Liver (tissue), 3 donors: ENCODE results near the gene ADGRL2.
A peak's percentile ranks its signal among the peaks of the same experiment; 100 is the strongest.

Experiments
- ATF3 ChIP-seq: IDR thresholded peaks from 2 replicates; pipeline ENCODE4 v1.6.1; 2016; ENCODE audit warnings: antibody characterized with exemption
- CTCF ChIP-seq: fragments of 150-350 bp; IDR thresholded peaks from 2 replicates; pipeline ENCODE4 v1.5.1; 2017; ENCODE audit warnings: improper control_type of control experiment, low read depth, low read length; ENCODE audit not compliant: missing input control
- FOXA1 ChIP-seq: IDR thresholded peaks from 2 replicates; pipeline ENCODE4 v1.6.1; 2016; ENCODE audit warnings: antibody characterized with exemption
- FOXA2 ChIP-seq: IDR thresholded peaks from 2 replicates; pipeline ENCODE4 v1.6.1; 2016; ENCODE audit warnings: antibody characterized with exemption
- HNF4A ChIP-seq, 2 donors: conservative IDR thresholded peaks; 2 replicates each; pipeline ENCODE4 v1.6.1; 2016; ENCODE audit warnings: antibody characterized with exemption in 2 of 2, mild to moderate bottlenecking in 2 of 2
- JUND ChIP-seq, 2 donors: IDR thresholded peaks; 2 replicates each; pipeline ENCODE4 v1.6.1; 2016; ENCODE audit warnings: antibody characterized with exemption in 2 of 2
- RAD21 ChIP-seq, 2 donors: IDR thresholded peaks; 2 replicates each; pipeline ENCODE4 v1.6.1; 2016; ENCODE audit warnings: antibody characterized with exemption in 2 of 2, mild to moderate bottlenecking in 2 of 2
- SP1 ChIP-seq: IDR thresholded peaks from 2 replicates; pipeline ENCODE4 v1.6.1; 2018; ENCODE audit warnings: antibody characterized with exemption, mild to moderate bottlenecking
- TAF1 ChIP-seq: conservative IDR thresholded peaks from 2 replicates; pipeline ENCODE4 v1.6.1; 2016; ENCODE audit warnings: antibody characterized with exemption, mild to moderate bottlenecking
- ZBTB33 ChIP-seq: IDR thresholded peaks from 2 replicates; pipeline ENCODE4 v1.6.1; 2016; ENCODE audit warnings: antibody characterized with exemption
- TF ChIP-seq, protein P1 (sequence below): IDR thresholded peaks from 2 replicates; pipeline ENCODE4 v1.6.1; 2016; ENCODE audit warnings: antibody characterized with exemption
- TF ChIP-seq, protein P2 (sequence below): IDR thresholded peaks from 2 replicates; pipeline ENCODE4 v1.6.1; 2016; ENCODE audit warnings: antibody characterized with exemption, mild to moderate bottlenecking
- donor health status: healthy.
- donor health status: healthy.

DNA sequence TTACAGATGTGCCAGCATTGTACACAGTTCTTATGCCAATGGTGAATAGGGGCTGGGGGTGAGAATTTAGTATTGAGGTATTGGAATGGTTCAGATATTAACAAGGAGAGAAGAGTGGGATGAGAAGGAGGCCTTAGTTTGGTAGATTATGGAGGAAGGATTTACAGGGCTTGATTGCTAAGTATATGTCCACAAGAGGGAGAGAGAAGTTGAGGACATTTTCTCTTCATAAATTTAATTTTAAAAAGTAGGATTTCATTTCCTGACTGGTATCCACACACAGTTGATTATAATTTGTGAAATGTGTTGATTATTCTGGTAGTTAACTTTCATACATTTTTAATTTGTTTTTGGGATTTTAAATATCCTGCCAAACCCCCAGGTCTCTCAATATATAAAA lies 213.0 kb downstream of the ADGRL2 start:
- TF ChIP-seq CTCF (no peak), FOXA1 (no peak), RAD21 (IDR thresholded peaks at IDR 0.05) (peak in 1 of 2 donors; percentile 11), TAF1 (no peak), ZBTB33 (no peak), HNF4A (conservative IDR thresholded peaks at IDR 0.05) (no peak), JUND (IDR thresholded peaks at IDR 0.05) (no peak), FOXA2 (no peak), ATF3 (no peak), SP1 (no peak)
- TF ChIP-seq, protein P1, sequence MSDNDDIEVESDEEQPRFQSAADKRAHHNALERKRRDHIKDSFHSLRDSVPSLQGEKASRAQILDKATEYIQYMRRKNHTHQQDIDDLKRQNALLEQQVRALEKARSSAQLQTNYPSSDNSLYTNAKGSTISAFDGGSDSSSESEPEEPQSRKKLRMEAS, result no peak
- TF ChIP-seq, protein P2, sequence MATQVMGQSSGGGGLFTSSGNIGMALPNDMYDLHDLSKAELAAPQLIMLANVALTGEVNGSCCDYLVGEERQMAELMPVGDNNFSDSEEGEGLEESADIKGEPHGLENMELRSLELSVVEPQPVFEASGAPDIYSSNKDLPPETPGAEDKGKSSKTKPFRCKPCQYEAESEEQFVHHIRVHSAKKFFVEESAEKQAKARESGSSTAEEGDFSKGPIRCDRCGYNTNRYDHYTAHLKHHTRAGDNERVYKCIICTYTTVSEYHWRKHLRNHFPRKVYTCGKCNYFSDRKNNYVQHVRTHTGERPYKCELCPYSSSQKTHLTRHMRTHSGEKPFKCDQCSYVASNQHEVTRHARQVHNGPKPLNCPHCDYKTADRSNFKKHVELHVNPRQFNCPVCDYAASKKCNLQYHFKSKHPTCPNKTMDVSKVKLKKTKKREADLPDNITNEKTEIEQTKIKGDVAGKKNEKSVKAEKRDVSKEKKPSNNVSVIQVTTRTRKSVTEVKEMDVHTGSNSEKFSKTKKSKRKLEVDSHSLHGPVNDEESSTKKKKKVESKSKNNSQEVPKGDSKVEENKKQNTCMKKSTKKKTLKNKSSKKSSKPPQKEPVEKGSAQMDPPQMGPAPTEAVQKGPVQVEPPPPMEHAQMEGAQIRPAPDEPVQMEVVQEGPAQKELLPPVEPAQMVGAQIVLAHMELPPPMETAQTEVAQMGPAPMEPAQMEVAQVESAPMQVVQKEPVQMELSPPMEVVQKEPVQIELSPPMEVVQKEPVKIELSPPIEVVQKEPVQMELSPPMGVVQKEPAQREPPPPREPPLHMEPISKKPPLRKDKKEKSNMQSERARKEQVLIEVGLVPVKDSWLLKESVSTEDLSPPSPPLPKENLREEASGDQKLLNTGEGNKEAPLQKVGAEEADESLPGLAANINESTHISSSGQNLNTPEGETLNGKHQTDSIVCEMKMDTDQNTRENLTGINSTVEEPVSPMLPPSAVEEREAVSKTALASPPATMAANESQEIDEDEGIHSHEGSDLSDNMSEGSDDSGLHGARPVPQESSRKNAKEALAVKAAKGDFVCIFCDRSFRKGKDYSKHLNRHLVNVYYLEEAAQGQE, result no peak
